HepG2 (cell line): ENCODE results near the gene CCDC70. TPM values are rescaled to one million over a fixed set of nuclear protein-coding genes. Genes with fewer than 3 reads are reported as not detected.

Source experiments
- ATAC-seq: fragments of 200-7000 bp; cut with Tn5 transposase; 3 replicates; pipeline ENCODE4 v1.9.1; 2020; ENCODE audit warnings: mild to moderate bottlenecking, moderate library complexity
- BruUV-seq: library from RNA; stranded (reverse); fragments of 400-500 nt; replicated peaks from 2 replicates; lab custom pipeline; 2021; lab: Mats Ljungman, UMichigan
- CTCF ChIA-PET: fragments of 300-600 bp; formaldehyde crosslinking; extraction: SDS; loops from one replicate; lab custom pipeline; 2021; ENCODE audit warnings: low total read pairs, inconsistent platforms, low intra/inter-chr PET ratio; lab: Yijun Ruan, JAX
- POLR2A ChIA-PET: fragments of 350-600 bp; sonication (Branson Sonifier 250); formaldehyde crosslinking; loops from one replicate; lab custom pipeline; 2020; ENCODE audit warnings: antibody characterized with exemption, inconsistent platforms; lab: Yijun Ruan, JAX
- DNase-seq: peaks from one replicate; pipeline ENCODE4 v3.0.0-alpha.2; 2015; ENCODE audit warnings: low spot score
- FAIRE-seq: peaks from 3 replicates; lab custom pipeline; 2011; peaks lifted over from hg19 to GRCh38; lab: Jason Lieb, UNC
- H2AFZ ChIP-seq: one replicate; pipeline ENCODE4 v1.6.1; 2011; ENCODE audit warnings: low read length, inconsistent platforms
- H3K27ac ChIP-seq: fragments of 300-600 bp; 3 replicates; pipeline ENCODE4 v1.8.0; 2011; ENCODE audit warnings: mixed run types, mild to moderate bottlenecking, mixed read lengths, low read length, inconsistent platforms; ENCODE audit not compliant: insufficient read depth; ENCODE audit errors: extremely low read length
- H3K27me3 ChIP-seq, 2 experiments: fragments of 200-600 bp in 1 of 2; 2 replicates in 1 of 2; 3 replicates in 1 of 2; pipeline versions ENCODE4 v1.6.0 to v1.8.0; 2011; ENCODE audit warnings: low read length in 2 of 2, mild to moderate bottlenecking in 2 of 2, moderate library complexity in 2 of 2, inconsistent platforms in 1 of 2; ENCODE audit not compliant: insufficient read depth in 2 of 2, control insufficient read depth in 1 of 2
- H3K36me3 ChIP-seq, 2 experiments: fragments of 200-600 bp in 1 of 2; replicated peaks in 1 of 2; 2 replicates in 1 of 2; 3 replicates in 1 of 2; pipeline versions ENCODE4 v1.5.1 to v1.8.0; 2011; ENCODE audit warnings: low read length in 2 of 2, inconsistent platforms in 1 of 2; ENCODE audit not compliant: insufficient read depth in 2 of 2, control insufficient read depth in 1 of 2
- H3K4me1 ChIP-seq: 2 replicates; pipeline ENCODE4 v1.5.1; 2012; ENCODE audit warnings: low read length, inconsistent platforms; ENCODE audit not compliant: insufficient read depth
- H3K4me2 ChIP-seq: 2 replicates; pipeline ENCODE4 v1.6.0; 2011; ENCODE audit warnings: low read depth, low read length, inconsistent platforms
- H3K4me3 ChIP-seq, 3 experiments: fragments of 200-600 bp in 1 of 3; sonication (generic), shearing (Covaris generic) in 1 of 3; replicated peaks in 1 of 3; 2 replicates each; pipeline ENCODE4 v1.5.1; 2011 to 2016; ENCODE audit warnings: low read length in 3 of 3, inconsistent platforms in 2 of 3, low read depth in 2 of 3, mild to moderate bottlenecking in 2 of 3, control low read depth in 1 of 3, mixed read lengths in 1 of 3; ENCODE audit not compliant: insufficient read depth in 1 of 3
- H3K79me2 ChIP-seq: one replicate; pipeline ENCODE4 v1.6.1; 2011; ENCODE audit warnings: low read length, inconsistent platforms; ENCODE audit not compliant: insufficient read depth
- H3K9ac ChIP-seq: 2 replicates; pipeline ENCODE4 v1.6.0; 2011; ENCODE audit warnings: mild to moderate bottlenecking, low read depth, low read length, inconsistent platforms; ENCODE audit not compliant: insufficient read depth
- H3K9me3 ChIP-seq: 2 replicates; pipeline ENCODE4 v1.5.1; 2012; ENCODE audit warnings: mild to moderate bottlenecking, low read length
- H4K20me1 ChIP-seq: 2 replicates; pipeline ENCODE4 v1.6.0; 2011; ENCODE audit warnings: inconsistent platforms, mild to moderate bottlenecking, low read length, moderate library complexity; ENCODE audit not compliant: insufficient read depth
- CCDC6 ChIP-seq: sonication (generic); formaldehyde crosslinking; IDR thresholded peaks from 2 replicates; pipeline ENCODE4 v1.8.1; 2022; ENCODE audit warnings: mild to moderate bottlenecking, missing genetic modification reagents, moderate library complexity
- HDAC1 ChIP-seq: sonication (generic); formaldehyde crosslinking; IDR thresholded peaks from 2 replicates; pipeline ENCODE4 v1.5.1; 2020; ENCODE audit warnings: mild to moderate bottlenecking, missing genetic modification reagents
- IKZF4 ChIP-seq: sonication (generic); formaldehyde crosslinking; IDR thresholded peaks from 2 replicates; pipeline ENCODE4 v1.5.1; 2020; ENCODE audit warnings: borderline replicate concordance, mild to moderate bottlenecking, low read depth, missing genetic modification reagents; ENCODE audit errors: not compliant biosample characterization
- ONECUT2 ChIP-seq: sonication (generic); formaldehyde crosslinking; IDR thresholded peaks from 2 replicates; pipeline ENCODE4 v1.4.0; 2020; ENCODE audit warnings: missing genetic modification reagents
- REL ChIP-seq: sonication (generic); formaldehyde crosslinking; conservative IDR thresholded peaks from 2 replicates; pipeline ENCODE4 v1.8.0; 2022; ENCODE audit warnings: mild to moderate bottlenecking, missing genetic modification reagents, moderate library complexity
- SIX4 ChIP-seq: sonication (generic); formaldehyde crosslinking; IDR thresholded peaks from 2 replicates; pipeline ENCODE4 v1.4.0; 2020; ENCODE audit warnings: missing genetic modification reagents
- STAT5B ChIP-seq: sonication (generic); formaldehyde crosslinking; IDR thresholded peaks from 2 replicates; pipeline ENCODE4 v1.4.0; 2020; ENCODE audit warnings: missing genetic modification reagents
- ZNF20 ChIP-seq: sonication (generic); formaldehyde crosslinking; IDR thresholded peaks from 2 replicates; pipeline ENCODE4 v1.4.0; 2020; ENCODE audit warnings: mild to moderate bottlenecking, moderate library complexity, missing genetic modification reagents
- ZNF234 ChIP-seq: sonication (generic); formaldehyde crosslinking; conservative IDR thresholded peaks from 2 replicates; pipeline ENCODE4 v1.5.1; 2020; ENCODE audit warnings: mild to moderate bottlenecking, missing genetic modification reagents
- ZNF343 ChIP-seq: sonication (generic); formaldehyde crosslinking; IDR thresholded peaks from 2 replicates; pipeline ENCODE4 v1.4.0; 2020; ENCODE audit warnings: mild to moderate bottlenecking, missing genetic modification reagents
- ZNF382 ChIP-seq: sonication (generic); formaldehyde crosslinking; IDR thresholded peaks from 2 replicates; pipeline ENCODE4 v1.5.0; 2020; ENCODE audit warnings: missing genetic modification reagents, mild to moderate bottlenecking, borderline replicate concordance
- ZNF597 ChIP-seq: sonication (generic); formaldehyde crosslinking; IDR thresholded peaks from 2 replicates; pipeline ENCODE4 v1.5.0; 2020; ENCODE audit warnings: missing genetic modification reagents
- ZNF713 ChIP-seq: sonication (generic); formaldehyde crosslinking; IDR thresholded peaks from 2 replicates; pipeline ENCODE4 v1.4.0; 2020; ENCODE audit warnings: mild to moderate bottlenecking, missing genetic modification reagents
- ZNF83 ChIP-seq: sonication (generic); formaldehyde crosslinking; IDR thresholded peaks from 2 replicates; pipeline ENCODE4 v1.4.0; 2020; ENCODE audit warnings: missing genetic modification reagents, mild to moderate bottlenecking, borderline replicate concordance
- ZSCAN29 ChIP-seq: sonication (generic); formaldehyde crosslinking; conservative IDR thresholded peaks from 2 replicates; pipeline ENCODE4 v1.4.0; 2020; ENCODE audit warnings: mild to moderate bottlenecking, missing genetic modification reagents
- WGBS: methylation state at CpG from one replicate; pipeline ENCODE4 v1.1.6; 2017; ENCODE audit warnings: low lambda C conversion rate; 5-methylcytosine and 5-hydroxymethylcytosine counted together
- in situ Hi-C: cut with HindIII; loops from 2 replicates; pipeline ENCODE4 v1.10.0; 2017; ENCODE audit warnings: low pct_unique_long_range_greater_than_20kb; ENCODE audit not compliant: extremely low pct_ligation_motif_present
- intact Hi-C: fragments of 100-400 bp; cut with micrococcal nuclease; formaldehyde crosslinking; loops from one replicate; pipeline ENCODE4 v1.10.0; 2022; ENCODE audit not compliant: unreplicated experiment
- polyA plus RNA-seq, 8 experiments: library from polyadenylated mRNA; depleted of rRNA in 3 of 8; stranded (reverse) in 7 of 8; unstranded in 1 of 8; fragments of >200 nt; fragmentation: Illumina TruSeq in 4 of 8; extraction: Trizol in 4 of 8; gene quantifications; 2 replicates each; pipeline versions ENCODE4 v1.2.1 to v1.2.3, GENCODE V29; 2011 to 2016; ENCODE audit warnings: low read depth in 4 of 8, missing spikeins in 1 of 8, mixed read lengths in 1 of 8; ENCODE audit not compliant: insufficient read depth in 1 of 8
- total RNA-seq, 5 experiments: library from RNA; depleted of rRNA; stranded (reverse); fragments of >200 nt; fragmentation: Illumina TruSeq; extraction: Trizol; gene quantifications; 2 replicates each; pipeline ENCODE4 v1.2.3, GENCODE V29; 2016; ENCODE audit warnings: low read depth in 1 of 5
- TF ChIP-seq, protein P1 (sequence below): sonication (generic); formaldehyde crosslinking; IDR thresholded peaks from 2 replicates; pipeline ENCODE4 v1.4.0; 2020; ENCODE audit warnings: missing genetic modification reagents, borderline replicate concordance
- TF ChIP-seq, protein P2 (sequence below): sonication (generic); formaldehyde crosslinking; IDR thresholded peaks from 2 replicates; pipeline ENCODE4 v1.4.0; 2020; ENCODE audit warnings: missing genetic modification reagents
- TF ChIP-seq, protein P3 (sequence below): sonication (generic); formaldehyde crosslinking; IDR thresholded peaks from 2 replicates; pipeline ENCODE4 v1.5.0; 2020; ENCODE audit warnings: missing genetic modification reagents

Gene CCDC70
- total and polyA plus RNA-seq, 2 of the 13 experiments (the other 11 are each of a cell fraction or from before 2014, with no cell fraction given): 0.13 TPM; not detected in 1

DNA sequence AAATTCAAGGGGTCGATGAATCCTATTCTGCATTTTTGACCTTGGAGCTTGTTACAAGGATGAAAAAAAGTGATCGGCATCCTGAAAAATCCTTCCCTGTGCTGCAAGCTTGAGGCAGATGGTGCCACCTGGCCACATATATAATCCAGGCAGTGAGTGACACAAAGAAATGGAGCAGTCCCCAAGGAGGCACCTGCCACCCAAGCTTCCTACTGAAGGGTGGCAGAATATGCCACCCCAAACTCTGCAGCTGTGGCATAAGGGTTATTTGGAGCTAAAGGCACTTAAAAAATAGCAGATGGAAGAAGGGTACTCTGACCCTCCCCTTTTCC is 32.2 kb upstream of the CCDC70 start:
- 88% methylated on average over 2 of the region's 2 CpGs for WGBS
- CTCF ChIA-PET: no interaction called here

More for the DNA sequence above, 32.2 kb upstream of the CCDC70 start:
- no peak for FAIRE-seq
- Histone ChIP-seq H4K20me1 (no peaks in the 10 kb centered on the region), H3K4me2 (no peak overlapping the region), H3K36me3 (no peaks in the 10 kb centered on the region), H3K27ac (no peak overlapping the region), H3K9me3 (no peaks in the 10 kb centered on the region), H2AFZ (no peak overlapping the region), H3K79me2 (no peaks in the 10 kb centered on the region), H3K4me3 (no peak overlapping the region), H3K27me3 (no peaks in the 10 kb centered on the region), H3K4me1 (no peaks in the 10 kb centered on the region), H3K9ac (no peak overlapping the region)
- POLR2A ChIA-PET: interaction anchor here (0.8 kb wide), 1 partner anchor 14 kb away, joined by 3 read pairs; no protein-coding TSS in a partner anchor
- no peak for ATAC-seq
- TF ChIP-seq ZNF234 (CRISPR knock-in tag) (no peak), SIX4 (CRISPR knock-in tag) (no peak), ZNF382 (CRISPR knock-in tag) (no peak), ZNF343 (CRISPR knock-in tag) (no peak), STAT5B (CRISPR knock-in tag) (no peak), ZNF83 (CRISPR knock-in tag) (no peak), ZNF713 (CRISPR knock-in tag) (no peak), CCDC6 (CRISPR knock-in tag) (no peak), HDAC1 (no peak), ONECUT2 (no peak), ZSCAN29 (CRISPR knock-in tag) (no peak), REL (CRISPR knock-in tag) (no peak), IKZF4 (CRISPR knock-in tag) (no peak), ZNF20 (CRISPR knock-in tag) (no peak), ZNF597 (CRISPR knock-in tag) (no peak)
- TF ChIP-seq, protein P1, sequence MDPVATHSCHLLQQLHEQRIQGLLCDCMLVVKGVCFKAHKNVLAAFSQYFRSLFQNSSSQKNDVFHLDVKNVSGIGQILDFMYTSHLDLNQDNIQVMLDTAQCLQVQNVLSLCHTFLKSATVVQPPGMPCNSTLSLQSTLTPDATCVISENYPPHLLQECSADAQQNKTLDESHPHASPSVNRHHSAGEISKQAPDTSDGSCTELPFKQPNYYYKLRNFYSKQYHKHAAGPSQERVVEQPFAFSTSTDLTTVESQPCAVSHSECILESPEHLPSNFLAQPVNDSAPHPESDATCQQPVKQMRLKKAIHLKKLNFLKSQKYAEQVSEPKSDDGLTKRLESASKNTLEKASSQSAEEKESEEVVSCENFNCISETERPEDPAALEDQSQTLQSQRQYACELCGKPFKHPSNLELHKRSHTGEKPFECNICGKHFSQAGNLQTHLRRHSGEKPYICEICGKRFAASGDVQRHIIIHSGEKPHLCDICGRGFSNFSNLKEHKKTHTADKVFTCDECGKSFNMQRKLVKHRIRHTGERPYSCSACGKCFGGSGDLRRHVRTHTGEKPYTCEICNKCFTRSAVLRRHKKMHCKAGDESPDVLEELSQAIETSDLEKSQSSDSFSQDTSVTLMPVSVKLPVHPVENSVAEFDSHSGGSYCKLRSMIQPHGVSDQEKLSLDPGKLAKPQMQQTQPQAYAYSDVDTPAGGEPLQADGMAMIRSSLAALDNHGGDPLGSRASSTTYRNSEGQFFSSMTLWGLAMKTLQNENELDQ (CRISPR knock-in tag): no peak
- TF ChIP-seq, protein P2, sequence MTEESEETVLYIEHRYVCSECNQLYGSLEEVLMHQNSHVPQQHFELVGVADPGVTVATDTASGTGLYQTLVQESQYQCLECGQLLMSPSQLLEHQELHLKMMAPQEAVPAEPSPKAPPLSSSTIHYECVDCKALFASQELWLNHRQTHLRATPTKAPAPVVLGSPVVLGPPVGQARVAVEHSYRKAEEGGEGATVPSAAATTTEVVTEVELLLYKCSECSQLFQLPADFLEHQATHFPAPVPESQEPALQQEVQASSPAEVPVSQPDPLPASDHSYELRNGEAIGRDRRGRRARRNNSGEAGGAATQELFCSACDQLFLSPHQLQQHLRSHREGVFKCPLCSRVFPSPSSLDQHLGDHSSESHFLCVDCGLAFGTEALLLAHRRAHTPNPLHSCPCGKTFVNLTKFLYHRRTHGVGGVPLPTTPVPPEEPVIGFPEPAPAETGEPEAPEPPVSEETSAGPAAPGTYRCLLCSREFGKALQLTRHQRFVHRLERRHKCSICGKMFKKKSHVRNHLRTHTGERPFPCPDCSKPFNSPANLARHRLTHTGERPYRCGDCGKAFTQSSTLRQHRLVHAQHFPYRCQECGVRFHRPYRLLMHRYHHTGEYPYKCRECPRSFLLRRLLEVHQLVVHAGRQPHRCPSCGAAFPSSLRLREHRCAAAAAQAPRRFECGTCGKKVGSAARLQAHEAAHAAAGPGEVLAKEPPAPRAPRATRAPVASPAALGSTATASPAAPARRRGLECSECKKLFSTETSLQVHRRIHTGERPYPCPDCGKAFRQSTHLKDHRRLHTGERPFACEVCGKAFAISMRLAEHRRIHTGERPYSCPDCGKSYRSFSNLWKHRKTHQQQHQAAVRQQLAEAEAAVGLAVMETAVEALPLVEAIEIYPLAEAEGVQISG (CRISPR knock-in tag): no peak
- TF ChIP-seq, protein P3, sequence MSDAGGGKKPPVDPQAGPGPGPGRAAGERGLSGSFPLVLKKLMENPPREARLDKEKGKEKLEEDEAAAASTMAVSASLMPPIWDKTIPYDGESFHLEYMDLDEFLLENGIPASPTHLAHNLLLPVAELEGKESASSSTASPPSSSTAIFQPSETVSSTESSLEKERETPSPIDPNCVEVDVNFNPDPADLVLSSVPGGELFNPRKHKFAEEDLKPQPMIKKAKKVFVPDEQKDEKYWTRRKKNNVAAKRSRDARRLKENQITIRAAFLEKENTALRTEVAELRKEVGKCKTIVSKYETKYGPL: no peak
- no peak for DNase-seq
- in situ Hi-C loops: no loop called here
- intact Hi-C loops: no loop called here
- no TSS peak for BruUV-seq
